RWPE2 (cell line): Measurements from ENCODE around the gene DST.

Experiments
- ATAC-seq: fragments of 200-7000 bp; cut with Tn5 transposase; 3 replicates; pipeline ENCODE4 v1.9.1; 2021; ENCODE audit warnings: low read depth
- DNase-seq: peaks from one replicate; pipeline ENCODE4 v3.0.0-alpha.2; 2020; ENCODE audit warnings: low spot score
- H3K27ac ChIP-seq: fragments of 450-650 bp; 2 replicates; pipeline ENCODE4 v1.5.1; 2017; ENCODE audit warnings: mild to moderate bottlenecking; ENCODE audit not compliant: poor library complexity, severe bottlenecking
- H3K27me3 ChIP-seq: fragments of 250-450 bp; sonication (Bioruptor Pico); 2 replicates; pipeline ENCODE4 v1.5.1; 2021; ENCODE audit warnings: mild to moderate bottlenecking, moderate library complexity; ENCODE audit not compliant: insufficient read depth, poor library complexity, severe bottlenecking
- H3K36me3 ChIP-seq: fragments of 250-450 bp; sonication (Bioruptor Pico); 2 replicates; pipeline ENCODE4 v1.5.1; 2020; ENCODE audit warnings: low read depth, mild to moderate bottlenecking, moderate library complexity
- H3K4me1 ChIP-seq: fragments of 250-450 bp; sonication (Bioruptor Pico); 2 replicates; pipeline ENCODE4 v1.5.1; 2021; ENCODE audit warnings: mild to moderate bottlenecking, moderate library complexity; ENCODE audit not compliant: insufficient read depth, poor library complexity, severe bottlenecking
- H3K4me3 ChIP-seq: fragments of 250-450 bp; sonication (Bioruptor Pico); 2 replicates; pipeline ENCODE4 v1.5.1; 2021; ENCODE audit warnings: mild to moderate bottlenecking, moderate library complexity; ENCODE audit not compliant: severe bottlenecking
- H3K9me3 ChIP-seq: fragments of 250-450 bp; sonication (Bioruptor Pico); 2 replicates; pipeline ENCODE4 v1.5.1; 2021; ENCODE audit warnings: mild to moderate bottlenecking, moderate library complexity; ENCODE audit not compliant: severe bottlenecking
- CTCF ChIP-seq: fragments of 450-650 bp; IDR thresholded peaks from one replicate; pipeline ENCODE4 v1.5.1; 2017; ENCODE audit warnings: mild to moderate bottlenecking, moderate library complexity; ENCODE audit not compliant: poor library complexity, severe bottlenecking

Gene DST

GRCh38 chr6:56659721-56660380 lies 17.2 kb upstream of the DST start:
- H3K4me3 ChIP-seq, result no peak overlapping the region
- ATAC-seq (peak; percentile 35), DNase-seq (no peak)
- H3K27me3 ChIP-seq, result no peaks in the 10 kb centered on the region
- no peaks in the 10 kb centered on the region for H3K36me3 ChIP-seq
- TF ChIP-seq CTCF, result no peak
- no peaks in the 10 kb centered on the region for H3K9me3 ChIP-seq
- H3K27ac ChIP-seq, result peak overlapping the region; percentile 93
- peaks cover 68% of the 10 kb centered on the region for H3K4me1 ChIP-seq

- ATAC-seq (no peak), DNase-seq (no peak)
- Histone ChIP-seq H3K4me1 (peaks cover 63% of the 10 kb centered on the region), H3K36me3 (no peaks in the 10 kb centered on the region), H3K27ac (peak overlapping the region; percentile 93), H3K4me3 (no peak overlapping the region), H3K27me3 (no peaks in the 10 kb centered on the region), H3K9me3 (no peaks in the 10 kb centered on the region)
- no peak for TF ChIP-seq CTCF
Observed at GRCh38 chr6:56658326-56658725, 15.6 kb upstream of the DST start.

GRCh38 chr6:56657354-56657753 lies 14.7 kb upstream of the DST start:
- Histone ChIP-seq H3K4me1 (peaks cover 62% of the 10 kb centered on the region), H3K27me3 (no peaks in the 10 kb centered on the region), H3K4me3 (no peak overlapping the region), H3K36me3 (no peaks in the 10 kb centered on the region), H3K27ac (peak overlapping the region; percentile 98), H3K9me3 (no peaks in the 10 kb centered on the region)
- DNase-seq (no peak), ATAC-seq (no peak)
- TF ChIP-seq CTCF, result no peak

- Histone ChIP-seq H3K4me3 (no peak overlapping the region), H3K36me3 (no peaks in the 10 kb centered on the region), H3K4me1 (peaks cover 68% of the 10 kb centered on the region), H3K27ac (peak overlapping the region; percentile 98), H3K27me3 (no peaks in the 10 kb centered on the region), H3K9me3 (no peaks in the 10 kb centered on the region)
- ATAC-seq (no peak), DNase-seq (no peak)
- no peak for TF ChIP-seq CTCF
Observed at GRCh38 chr6:56656466-56656865, 13.8 kb upstream of the DST start.

- no peaks in the 10 kb centered on the region for H3K9me3 ChIP-seq
- no peaks in the 10 kb centered on the region for H3K27me3 ChIP-seq
- TF ChIP-seq CTCF, result no peak
- H3K4me3 ChIP-seq, result no peak overlapping the region
- peaks cover 68% of the 10 kb centered on the region for H3K4me1 ChIP-seq
- H3K27ac ChIP-seq, result peak overlapping the region; percentile 98
- H3K36me3 ChIP-seq, result no peaks in the 10 kb centered on the region
- ATAC-seq (no peak), DNase-seq (no peak)
Observed at GRCh38 chr6:56655996-56656395, 13.3 kb upstream of the DST start.
